ENCODE data around the gene RDH14.

The RDH14 gene

GRCh38 chr2:18597618-18598017 lies 37.2 kb upstream of the RDH14 start:
- Histone ChIP-seq H3K9me2 (replicated peaks; ENCODE audit: control insufficient read depth, low read length) (no peaks in the 10 kb centered on the region), H3K79me2 (ENCODE audit: control insufficient read depth, low read length) (no peaks in the 10 kb centered on the region), H3K9me3 (ENCODE audit: control insufficient read depth, insufficient read depth, low read length) (no peaks in the 10 kb centered on the region), H3K27ac (ENCODE audit: low read depth, low read length) (no peak overlapping the region), H3K4me2 (ENCODE audit: low read length) (no peak overlapping the region), H3K27me3 (ENCODE audit: control insufficient read depth, low read length) (no peaks in the 10 kb centered on the region), H4K20me1 (ENCODE audit: control insufficient read depth, insufficient read depth, low read depth, low read length) (no peaks in the 10 kb centered on the region), H3F3A (ENCODE audit: control insufficient read depth, insufficient read depth) (no peaks in the 10 kb centered on the region), H3K36me3 (ENCODE audit: control insufficient read depth, low read length) (no peaks in the 10 kb centered on the region), H3K4me3 (ENCODE audit: low read length) (no peak overlapping the region), H3K4me1 (ENCODE audit: control insufficient read depth, low read length) (peaks cover 19% of the 10 kb centered on the region)
- TF ChIP-seq CTCF (IDR thresholded peaks at IDR 0.05; ENCODE audit: low read depth, low read length, poor library complexity, severe bottlenecking), result no peak
- no peak for TF ChIP-seq EZH2phosphoT487 (IDR thresholded peaks at IDR 0.05; ENCODE audit: borderline replicate concordance, low read length)

GRCh38 chr2:18596993-18597392 lies 36.5 kb upstream of the RDH14 start:
- H4K20me1 ChIP-seq (ENCODE audit: control insufficient read depth, insufficient read depth, low read depth, low read length), result no peaks in the 10 kb centered on the region
- no peaks in the 10 kb centered on the region for H3K27me3 ChIP-seq (ENCODE audit: control insufficient read depth, low read length)
- H3K4me1 ChIP-seq (ENCODE audit: control insufficient read depth, low read length), result peaks cover 19% of the 10 kb centered on the region
- H3F3A ChIP-seq (ENCODE audit: control insufficient read depth, insufficient read depth), result no peaks in the 10 kb centered on the region
- no peak overlapping the region for H3K4me3 ChIP-seq (ENCODE audit: low read length)
- no peaks in the 10 kb centered on the region for H3K9me2 ChIP-seq (replicated peaks; ENCODE audit: control insufficient read depth, low read length)
- TF ChIP-seq EZH2phosphoT487 (IDR thresholded peaks at IDR 0.05; ENCODE audit: borderline replicate concordance, low read length), result no peak
- TF ChIP-seq CTCF (IDR thresholded peaks at IDR 0.05; ENCODE audit: low read depth, low read length, poor library complexity, severe bottlenecking), result no peak
- no peak overlapping the region for H3K27ac ChIP-seq (ENCODE audit: low read depth, low read length)
- H3K79me2 ChIP-seq (ENCODE audit: control insufficient read depth, low read length), result no peaks in the 10 kb centered on the region
- no peaks in the 10 kb centered on the region for H3K9me3 ChIP-seq (ENCODE audit: control insufficient read depth, insufficient read depth, low read length)
- no peak overlapping the region for H3K4me2 ChIP-seq (ENCODE audit: low read length)
- no peaks in the 10 kb centered on the region for H3K36me3 ChIP-seq (ENCODE audit: control insufficient read depth, low read length)

DNA sequence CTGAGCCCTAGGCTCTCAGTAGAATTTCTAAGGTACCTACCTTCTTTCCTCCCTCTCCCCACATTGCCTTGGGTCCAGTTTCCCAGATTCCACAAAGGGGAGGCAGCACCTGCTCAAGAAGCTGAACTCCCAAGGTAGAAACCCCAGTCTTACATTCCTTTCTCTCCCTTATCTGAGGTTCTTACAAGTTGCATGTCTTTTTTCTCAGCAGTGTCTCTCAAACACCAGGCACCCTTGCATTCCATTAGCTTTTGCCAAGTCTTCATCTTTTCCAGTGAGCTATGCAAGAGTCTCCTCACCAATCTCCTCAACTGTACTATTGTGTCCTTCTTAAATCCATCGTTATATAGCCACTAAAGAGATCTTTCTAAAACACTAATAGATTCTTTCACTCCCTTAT lies 33.0 kb upstream of the RDH14 start:
- Histone ChIP-seq H3K9me2 (replicated peaks; ENCODE audit: control insufficient read depth, low read length) (no peaks in the 10 kb centered on the region; the same call in 1 of the 2 replicates), H3K4me3 (ENCODE audit: low read length) (no peak overlapping the region), H3K36me3 (ENCODE audit: control insufficient read depth, low read length) (no peaks in the 10 kb centered on the region), H3K27ac (ENCODE audit: low read depth, low read length) (no peak overlapping the region), H3K9me3 (ENCODE audit: control insufficient read depth, insufficient read depth, low read length) (no peaks in the 10 kb centered on the region), H3K27me3 (ENCODE audit: control insufficient read depth, low read length) (no peaks in the 10 kb centered on the region), H3K4me1 (ENCODE audit: control insufficient read depth, low read length) (peaks cover 3% of the 10 kb centered on the region), H3K4me2 (ENCODE audit: low read length) (no peak overlapping the region), H3K79me2 (ENCODE audit: control insufficient read depth, low read length) (no peaks in the 10 kb centered on the region), H4K20me1 (ENCODE audit: control insufficient read depth, insufficient read depth, low read depth, low read length) (no peaks in the 10 kb centered on the region), H3F3A (ENCODE audit: control insufficient read depth, insufficient read depth) (no peaks in the 10 kb centered on the region)
- TF ChIP-seq EZH2phosphoT487 (IDR thresholded peaks at IDR 0.05; ENCODE audit: borderline replicate concordance, low read length) (no peak), CTCF (IDR thresholded peaks at IDR 0.05; ENCODE audit: low read depth, low read length, poor library complexity, severe bottlenecking) (no peak)

DNA sequence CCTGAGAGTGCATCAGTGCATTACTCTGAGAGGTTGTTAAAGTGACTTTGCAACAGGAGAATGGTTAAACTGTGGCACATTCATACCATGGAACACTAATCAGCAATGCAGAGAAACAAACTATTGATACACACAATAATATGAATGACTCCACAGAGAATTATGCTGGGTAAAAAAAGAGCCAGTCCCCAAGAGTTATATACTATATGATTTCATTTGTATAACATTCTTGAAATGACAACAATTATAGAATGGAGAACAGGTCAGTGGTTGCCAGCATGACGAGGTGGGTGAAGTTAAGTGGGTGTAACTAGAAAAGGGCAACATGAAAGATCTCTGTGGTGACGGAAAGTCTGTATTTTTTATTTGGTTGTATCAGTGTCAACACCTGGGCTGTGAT lies 31.9 kb upstream of the RDH14 start:
- TF ChIP-seq EZH2phosphoT487 (IDR thresholded peaks at IDR 0.05; ENCODE audit: borderline replicate concordance, low read length), result no peak
- TF ChIP-seq CTCF (IDR thresholded peaks at IDR 0.05; ENCODE audit: low read depth, low read length, poor library complexity, severe bottlenecking), result no peak
- no peaks in the 10 kb centered on the region for H3K36me3 ChIP-seq (ENCODE audit: control insufficient read depth, low read length)

More for the DNA sequence above, 31.9 kb upstream of the RDH14 start:
- H3K4me2 ChIP-seq (ENCODE audit: low read length), result no peak overlapping the region
- no peaks in the 10 kb centered on the region for H3K4me1 ChIP-seq (ENCODE audit: control insufficient read depth, low read length)
- no peak overlapping the region for H3K4me3 ChIP-seq (ENCODE audit: low read length)
- no peaks in the 10 kb centered on the region for H4K20me1 ChIP-seq (ENCODE audit: control insufficient read depth, insufficient read depth, low read depth, low read length)
- no peak overlapping the region for H3K27ac ChIP-seq (ENCODE audit: low read depth, low read length)
- no peaks in the 10 kb centered on the region for H3K27me3 ChIP-seq (ENCODE audit: control insufficient read depth, low read length)
- H3K9me2 ChIP-seq (replicated peaks; ENCODE audit: control insufficient read depth, low read length), result no peaks in the 10 kb centered on the region; the same call in 1 of the 2 replicates
- no peaks in the 10 kb centered on the region for H3K79me2 ChIP-seq (ENCODE audit: control insufficient read depth, low read length)
- no peaks in the 10 kb centered on the region for H3F3A ChIP-seq (ENCODE audit: control insufficient read depth, insufficient read depth)
- H3K9me3 ChIP-seq (ENCODE audit: control insufficient read depth, insufficient read depth, low read length), result no peaks in the 10 kb centered on the region

All from DOHH2 (cell line).